ENCODE results near the gene SPECC1L. TPM values are rescaled to one million over a fixed set of nuclear protein-coding genes. Genes with fewer than 3 reads are reported as not detected.

SPECC1L gene
- total RNA-seq, 1 donor from 2014 or later, result 173 TPM

DNA sequence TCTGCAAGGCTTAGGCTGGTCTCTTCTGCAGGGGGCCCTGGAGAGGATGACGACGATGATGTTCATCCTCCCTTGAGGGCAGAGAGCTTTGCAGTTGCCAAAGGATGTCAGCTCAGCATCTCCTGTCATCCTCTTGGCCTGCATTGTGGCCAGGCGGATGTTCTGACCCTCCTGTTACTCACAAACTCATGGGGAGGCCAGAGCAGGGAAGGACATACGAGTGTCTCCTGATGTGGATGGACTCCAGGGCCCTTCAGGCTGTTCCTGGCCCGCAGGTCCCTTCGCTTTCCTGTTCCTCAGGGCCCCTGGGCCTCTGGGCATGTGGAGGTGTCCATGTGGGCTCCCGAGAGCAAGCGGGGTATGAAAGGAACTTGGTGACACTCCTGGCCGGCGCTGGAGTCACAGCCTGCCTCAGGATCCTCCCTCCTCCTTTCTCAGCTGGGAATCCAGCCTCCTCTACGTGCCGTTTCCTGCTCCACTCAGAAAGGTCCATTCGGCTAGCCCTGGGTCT lies 165.3 kb downstream of the SPECC1L start:
- Mint-ChIP-seq H3K4me3 (ENCODE audit: unreplicated experiment) (no peak overlapping the region), H3K9me3 (ENCODE audit: unreplicated experiment) (no peaks in the 10 kb centered on the region), H3K4me1 (ENCODE audit: low read depth, unreplicated experiment) (peaks cover 13% of the 10 kb centered on the region), H3K36me3 (ENCODE audit: unreplicated experiment) (no peaks in the 10 kb centered on the region), H3K27ac (ENCODE audit: unreplicated experiment) (no peak overlapping the region), H3K27me3 (ENCODE audit: unreplicated experiment) (peaks cover 12% of the 10 kb centered on the region)
- TF ChIP-seq, protein P1, sequence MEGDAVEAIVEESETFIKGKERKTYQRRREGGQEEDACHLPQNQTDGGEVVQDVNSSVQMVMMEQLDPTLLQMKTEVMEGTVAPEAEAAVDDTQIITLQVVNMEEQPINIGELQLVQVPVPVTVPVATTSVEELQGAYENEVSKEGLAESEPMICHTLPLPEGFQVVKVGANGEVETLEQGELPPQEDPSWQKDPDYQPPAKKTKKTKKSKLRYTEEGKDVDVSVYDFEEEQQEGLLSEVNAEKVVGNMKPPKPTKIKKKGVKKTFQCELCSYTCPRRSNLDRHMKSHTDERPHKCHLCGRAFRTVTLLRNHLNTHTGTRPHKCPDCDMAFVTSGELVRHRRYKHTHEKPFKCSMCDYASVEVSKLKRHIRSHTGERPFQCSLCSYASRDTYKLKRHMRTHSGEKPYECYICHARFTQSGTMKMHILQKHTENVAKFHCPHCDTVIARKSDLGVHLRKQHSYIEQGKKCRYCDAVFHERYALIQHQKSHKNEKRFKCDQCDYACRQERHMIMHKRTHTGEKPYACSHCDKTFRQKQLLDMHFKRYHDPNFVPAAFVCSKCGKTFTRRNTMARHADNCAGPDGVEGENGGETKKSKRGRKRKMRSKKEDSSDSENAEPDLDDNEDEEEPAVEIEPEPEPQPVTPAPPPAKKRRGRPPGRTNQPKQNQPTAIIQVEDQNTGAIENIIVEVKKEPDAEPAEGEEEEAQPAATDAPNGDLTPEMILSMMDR (IDR thresholded peaks at IDR 0.05; ENCODE audit: partially characterized antibody, unreplicated experiment), result no peak
- DNase-seq, result no peak

DNA sequence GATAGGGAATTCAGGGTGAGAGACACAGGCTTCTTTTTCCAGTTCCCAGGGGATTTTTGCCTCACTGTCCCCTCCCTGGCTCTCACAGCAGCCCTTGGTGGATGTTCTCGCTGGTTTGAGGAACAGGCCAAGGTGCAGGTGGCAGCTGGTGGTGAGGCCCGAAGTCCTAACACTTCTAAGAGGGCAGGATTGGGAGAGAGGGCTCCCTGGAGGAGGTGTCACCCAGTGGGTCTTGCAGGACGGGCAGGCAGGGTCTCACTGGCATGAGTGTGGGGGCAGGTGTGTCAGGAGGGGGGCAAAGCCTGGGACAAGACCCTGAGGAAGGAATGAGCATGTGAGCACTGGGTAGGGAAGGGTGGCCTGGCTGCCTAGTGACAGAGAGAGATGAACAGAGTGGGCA lies 165.9 kb downstream of the SPECC1L start:
- Mint-ChIP-seq H3K27ac (ENCODE audit: unreplicated experiment) (no peak overlapping the region), H3K36me3 (ENCODE audit: unreplicated experiment) (no peaks in the 10 kb centered on the region), H3K9me3 (ENCODE audit: unreplicated experiment) (peaks cover 2% of the 10 kb centered on the region), H3K4me1 (ENCODE audit: low read depth, unreplicated experiment) (peaks cover 13% of the 10 kb centered on the region), H3K27me3 (ENCODE audit: unreplicated experiment) (peaks cover 13% of the 10 kb centered on the region), H3K4me3 (ENCODE audit: unreplicated experiment) (no peak overlapping the region)
- TF ChIP-seq, protein P1 (IDR thresholded peaks at IDR 0.05; ENCODE audit: partially characterized antibody, unreplicated experiment), result no peak
- DNase-seq, result no peak

DNA sequence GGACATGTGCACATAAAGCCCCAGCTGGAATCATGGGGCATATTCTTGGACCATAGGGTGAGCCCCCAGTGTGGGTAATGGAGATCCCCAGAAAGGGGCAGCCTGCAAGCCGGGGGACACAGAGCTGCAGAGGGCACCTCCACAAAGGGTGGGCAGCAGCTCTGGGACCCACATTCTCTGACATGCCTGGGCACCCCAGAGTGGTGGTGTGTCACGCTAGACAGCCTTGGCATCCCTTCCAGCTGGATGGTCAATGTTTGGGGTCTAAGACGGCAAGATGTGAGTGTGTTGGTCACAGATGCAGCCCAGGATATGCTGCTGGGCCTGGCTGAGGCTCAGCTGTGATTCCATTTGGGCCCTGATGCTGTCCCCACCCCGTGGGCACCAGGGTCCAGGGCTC lies 166.5 kb downstream of the SPECC1L start:
- TF ChIP-seq, protein P1 (IDR thresholded peaks at IDR 0.05; ENCODE audit: partially characterized antibody, unreplicated experiment), result no peak
- H3K27me3 Mint-ChIP-seq (ENCODE audit: unreplicated experiment), result peaks cover 13% of the 10 kb centered on the region
- no peak for DNase-seq
- H3K9me3 Mint-ChIP-seq (ENCODE audit: unreplicated experiment), result peaks cover 2% of the 10 kb centered on the region
- no peaks in the 10 kb centered on the region for H3K36me3 Mint-ChIP-seq (ENCODE audit: unreplicated experiment)
- H3K4me3 Mint-ChIP-seq (ENCODE audit: unreplicated experiment), result no peak overlapping the region
- peaks cover 10% of the 10 kb centered on the region for H3K4me1 Mint-ChIP-seq (ENCODE audit: low read depth, unreplicated experiment)
- no peak overlapping the region for H3K27ac Mint-ChIP-seq (ENCODE audit: unreplicated experiment)

DNA sequence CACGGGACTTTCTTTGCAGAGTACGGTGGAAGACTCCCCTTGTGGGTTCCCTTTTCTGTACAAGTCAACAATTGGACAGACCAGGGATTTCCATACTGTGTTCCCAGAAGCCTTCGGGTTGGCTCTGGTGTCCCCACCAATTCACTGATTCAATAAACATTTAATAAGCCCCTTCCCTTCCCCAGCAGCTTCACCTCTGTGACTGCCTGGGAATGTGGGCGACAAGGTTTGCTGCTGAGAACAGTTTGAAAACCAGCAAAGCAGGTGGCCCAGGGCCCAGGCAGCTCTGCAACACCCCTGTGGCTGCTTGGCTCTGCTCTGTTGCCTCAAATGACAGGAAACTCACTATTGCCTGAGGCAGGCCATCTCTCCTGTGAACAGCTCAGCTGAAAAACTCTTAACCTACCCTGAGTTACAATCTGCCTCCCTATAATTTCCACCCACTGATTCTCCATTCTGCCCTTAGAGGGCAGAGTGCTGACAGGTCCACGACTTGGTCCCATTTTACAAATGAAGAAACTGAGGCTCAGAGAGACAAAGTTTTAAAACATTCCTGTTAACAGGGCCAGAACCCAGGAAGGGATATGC lies 167.2 kb downstream of the SPECC1L start:
- Mint-ChIP-seq H3K4me1 (ENCODE audit: low read depth, unreplicated experiment) (peaks cover 12% of the 10 kb centered on the region), H3K27me3 (ENCODE audit: unreplicated experiment) (peaks cover 9% of the 10 kb centered on the region), H3K9me3 (ENCODE audit: unreplicated experiment) (peaks cover 3% of the 10 kb centered on the region), H3K27ac (ENCODE audit: unreplicated experiment) (no peak overlapping the region), H3K4me3 (ENCODE audit: unreplicated experiment) (no peak overlapping the region), H3K36me3 (ENCODE audit: unreplicated experiment) (no peaks in the 10 kb centered on the region)
- DNase-seq, result no peak
- TF ChIP-seq, protein P1 (IDR thresholded peaks at IDR 0.05; ENCODE audit: partially characterized antibody, unreplicated experiment), result no peak

DNA sequence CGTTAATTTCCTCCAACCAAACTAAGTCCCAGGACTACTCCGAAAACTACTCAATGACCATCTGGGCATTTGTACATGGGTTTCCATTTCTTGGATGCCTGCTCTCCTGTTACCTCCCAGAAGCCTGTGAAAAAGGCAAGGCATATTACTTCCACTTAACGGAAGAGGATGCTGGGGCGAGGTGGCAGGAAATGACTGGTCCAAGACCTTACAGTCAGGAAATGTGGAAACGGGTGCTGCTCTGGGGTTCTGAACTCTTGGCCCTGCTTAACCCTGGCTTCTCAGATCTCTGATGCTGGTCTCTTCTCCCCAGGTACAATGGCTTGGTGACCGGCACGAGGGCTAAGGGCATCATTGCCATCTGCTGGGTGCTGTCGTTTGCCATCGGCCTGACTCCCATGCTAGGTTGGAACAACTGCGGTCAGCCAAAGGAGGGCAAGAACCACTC lies 169.7 kb downstream of the SPECC1L start:
- H3K36me3 Mint-ChIP-seq (ENCODE audit: unreplicated experiment), result no peaks in the 10 kb centered on the region
- TF ChIP-seq, protein P1 (IDR thresholded peaks at IDR 0.05; ENCODE audit: partially characterized antibody, unreplicated experiment), result no peak
- no peak overlapping the region for H3K4me3 Mint-ChIP-seq (ENCODE audit: unreplicated experiment)
- H3K27me3 Mint-ChIP-seq (ENCODE audit: unreplicated experiment), result peaks cover 11% of the 10 kb centered on the region
- no peak for DNase-seq
- H3K4me1 Mint-ChIP-seq (ENCODE audit: low read depth, unreplicated experiment), result peaks cover 12% of the 10 kb centered on the region
- H3K27ac Mint-ChIP-seq (ENCODE audit: unreplicated experiment), result no peak overlapping the region
- H3K9me3 Mint-ChIP-seq (ENCODE audit: unreplicated experiment), result peaks cover 8% of the 10 kb centered on the region

All from glutamatergic neuron (in vitro differentiated cells).